ENCODE results near the gene GCHFR. TPM values are rescaled to one million over a fixed set of nuclear protein-coding genes. Genes with fewer than 3 reads are reported as not detected.

Gene GCHFR
- total and polyA plus RNA-seq, 8 donors, result 4.9 to 21.4 (median 8.7) TPM

DNA sequence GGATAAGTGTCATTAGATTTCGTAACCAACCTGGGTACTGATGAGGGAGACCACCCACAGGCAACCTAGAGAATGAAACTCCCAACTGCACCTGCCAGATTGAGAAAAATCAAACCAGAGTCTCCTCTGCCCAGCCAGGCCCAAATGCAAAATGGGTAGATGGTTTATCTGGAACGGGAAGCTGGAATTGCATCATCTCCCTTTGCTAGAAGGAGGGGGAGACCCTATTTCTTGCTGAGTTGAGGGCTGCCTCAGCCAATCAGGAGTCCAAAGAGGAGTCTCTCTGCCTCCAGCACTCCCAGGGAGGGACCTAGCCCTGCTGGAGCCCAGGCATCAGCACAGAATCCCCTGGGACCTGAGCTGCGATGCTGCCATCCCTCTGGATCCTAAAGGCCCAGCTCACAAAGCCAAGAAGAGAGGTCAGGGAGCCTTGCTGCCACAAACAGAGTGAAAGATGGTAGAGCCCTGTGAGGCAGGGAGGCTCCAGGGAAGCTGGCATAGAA, 16.9 kb upstream of the GCHFR start:
- TF ChIP-seq, protein P1, sequence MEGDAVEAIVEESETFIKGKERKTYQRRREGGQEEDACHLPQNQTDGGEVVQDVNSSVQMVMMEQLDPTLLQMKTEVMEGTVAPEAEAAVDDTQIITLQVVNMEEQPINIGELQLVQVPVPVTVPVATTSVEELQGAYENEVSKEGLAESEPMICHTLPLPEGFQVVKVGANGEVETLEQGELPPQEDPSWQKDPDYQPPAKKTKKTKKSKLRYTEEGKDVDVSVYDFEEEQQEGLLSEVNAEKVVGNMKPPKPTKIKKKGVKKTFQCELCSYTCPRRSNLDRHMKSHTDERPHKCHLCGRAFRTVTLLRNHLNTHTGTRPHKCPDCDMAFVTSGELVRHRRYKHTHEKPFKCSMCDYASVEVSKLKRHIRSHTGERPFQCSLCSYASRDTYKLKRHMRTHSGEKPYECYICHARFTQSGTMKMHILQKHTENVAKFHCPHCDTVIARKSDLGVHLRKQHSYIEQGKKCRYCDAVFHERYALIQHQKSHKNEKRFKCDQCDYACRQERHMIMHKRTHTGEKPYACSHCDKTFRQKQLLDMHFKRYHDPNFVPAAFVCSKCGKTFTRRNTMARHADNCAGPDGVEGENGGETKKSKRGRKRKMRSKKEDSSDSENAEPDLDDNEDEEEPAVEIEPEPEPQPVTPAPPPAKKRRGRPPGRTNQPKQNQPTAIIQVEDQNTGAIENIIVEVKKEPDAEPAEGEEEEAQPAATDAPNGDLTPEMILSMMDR (IDR thresholded peaks at IDR 0.05), result no peak
- WGBS, 2 donors, result 67 to 72% methylated on average over 3 of the region's 3 CpGs
- H3K36me3 ChIP-seq, result peaks cover 0 to 36% (median 11%) of the 10 kb centered on the region in 3 donors
- no peaks in the 10 kb centered on the region for H3K4me1 ChIP-seq
- H3K27me3 ChIP-seq, result no peaks in the 10 kb centered on the region
- no peaks in the 10 kb centered on the region for H3K9me3 ChIP-seq
- intact Hi-C loops (cut with DNase I), result no loop called here
- H3K4me3 ChIP-seq, result no peak overlapping the region
- H3K27ac ChIP-seq, result no peak overlapping the region
- ATAC-seq, result peak in 1 of 4 donors; percentile 39
- FAIRE-seq, result no peak
- DNase-seq, result no peak

GRCh38 chr15:40747685-40748631, 15.9 kb upstream of the GCHFR start:
- TF ChIP-seq, protein P1 (IDR thresholded peaks at IDR 0.05), result no peak
- H3K4me1 ChIP-seq, result no peaks in the 10 kb centered on the region
- H3K27me3 ChIP-seq, result no peaks in the 10 kb centered on the region
- no peak overlapping the region for H3K4me3 ChIP-seq
- WGBS, 2 donors, result 65 to 74% methylated on average over 7 of the region's 7 CpGs
- peaks cover 0 to 29% (median 11%) of the 10 kb centered on the region in 3 donors for H3K36me3 ChIP-seq
- H3K27ac ChIP-seq, result no peak overlapping the region
- DNase-seq (no peak), ATAC-seq (peak in 1 of 4 donors; percentile 21), FAIRE-seq (no peak)
- intact Hi-C loops (cut with DNase I), result no loop called here
- no peaks in the 10 kb centered on the region for H3K9me3 ChIP-seq

GRCh38 chr15:40749151-40749630, 14.7 kb upstream of the GCHFR start:
- H3K4me3 ChIP-seq, result no peak overlapping the region
- 90 to 95% methylated on average over 4 of the region's 4 CpGs for WGBS, 2 donors
- ATAC-seq, result no peak
- H3K27ac ChIP-seq, result no peak overlapping the region
- no peaks in the 10 kb centered on the region for H3K27me3 ChIP-seq
- H3K36me3 ChIP-seq, result peaks cover 0 to 17% (median 5%) of the 10 kb centered on the region in 3 donors
- no peaks in the 10 kb centered on the region for H3K9me3 ChIP-seq
- intact Hi-C loops (cut with DNase I), result no loop called here
- FAIRE-seq, result no peak
- TF ChIP-seq, protein P1 (IDR thresholded peaks at IDR 0.05), result no peak
- DNase-seq, result no peak
- peaks cover 0 to 5% (median 0%) of the 10 kb centered on the region in 3 donors for H3K4me1 ChIP-seq

DNA sequence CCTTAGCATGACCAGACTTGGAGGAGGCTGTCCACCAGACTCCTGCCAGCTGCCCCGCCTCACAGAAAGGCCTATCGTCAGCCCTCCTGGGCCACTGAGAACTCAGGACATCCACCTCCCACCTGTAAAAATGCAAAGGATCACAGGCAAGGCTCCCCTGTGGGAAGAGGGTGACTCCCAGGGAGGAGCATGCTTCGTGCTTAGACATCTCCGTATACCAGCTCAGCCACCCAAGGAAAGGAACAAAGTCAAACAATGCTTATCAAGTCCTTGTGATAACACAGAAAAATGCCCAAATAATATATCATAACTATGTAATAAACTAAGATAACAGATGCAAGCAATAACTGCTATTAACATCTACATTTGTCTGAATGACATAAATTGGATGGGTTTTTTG, 13.0 kb upstream of the GCHFR start:
- peaks cover 0 to 6% (median 3%) of the 10 kb centered on the region in 3 donors for H3K4me1 ChIP-seq
- intact Hi-C loops (cut with DNase I), result no loop called here
- no peak overlapping the region for H3K27ac ChIP-seq
- DNase-seq (peak in 1 of 6 donors; percentile 24), ATAC-seq (no peak), FAIRE-seq (no peak)
- no peaks in the 10 kb centered on the region for H3K9me3 ChIP-seq
- TF ChIP-seq, protein P1 (IDR thresholded peaks at IDR 0.05), result no peak
- no peaks in the 10 kb centered on the region for H3K27me3 ChIP-seq
- 65 to 70% methylated on average over 4 of the region's 4 CpGs for whole genome bisulfite sequencing, 2 donors
- no peak overlapping the region for H3K4me3 ChIP-seq
- peaks cover 0 to 9% (median 5%) of the 10 kb centered on the region in 3 donors for H3K36me3 ChIP-seq
